GM23248 (cell line): ENCODE results near the gene TLE1. TPM values are rescaled to one million over a fixed set of nuclear protein-coding genes. Genes with fewer than 3 reads are reported as not detected.

ENCODE experiments used
- DNase-seq: peaks from one replicate; pipeline ENCODE4 v3.0.0-alpha.2; 2015
- H2AFZ ChIP-seq: fragments of 200-600 bp; sonication (generic); 2 replicates; pipeline ENCODE4 v1.6.1; 2016; ENCODE audit warnings: antibody characterized with exemption
- H3F3A ChIP-seq: fragments of 200-600 bp; sonication (generic); 2 replicates; pipeline ENCODE4 v1.6.1; 2016; ENCODE audit warnings: mild to moderate bottlenecking, antibody characterized with exemption, mixed run types; ENCODE audit not compliant: insufficient read depth
- H3K27ac ChIP-seq: fragments of 200-600 bp; sonication (generic); 2 replicates; pipeline ENCODE4 v1.5.1; 2016; ENCODE audit warnings: mild to moderate bottlenecking
- H3K27me3 ChIP-seq: fragments of 200-600 bp; sonication (generic); replicated peaks from 2 replicates; pipeline ENCODE4 v1.6.1; 2016; ENCODE audit warnings: mild to moderate bottlenecking; ENCODE audit not compliant: insufficient read depth
- H3K36me3 ChIP-seq: fragments of 200-600 bp; sonication (generic); 2 replicates; pipeline ENCODE4 v1.6.1; 2016; ENCODE audit warnings: low read depth, mild to moderate bottlenecking
- H3K4me1 ChIP-seq: fragments of 200-600 bp; sonication (generic); 2 replicates; pipeline ENCODE4 v1.6.1; 2016; ENCODE audit warnings: mild to moderate bottlenecking; ENCODE audit not compliant: insufficient read depth
- H3K4me2 ChIP-seq: fragments of 200-600 bp; sonication (generic); one replicate; pipeline ENCODE4 v1.6.1; 2016; ENCODE audit warnings: mild to moderate bottlenecking; ENCODE audit not compliant: unreplicated experiment
- H3K4me3 ChIP-seq: fragments of 200-600 bp; sonication (generic); 2 replicates; pipeline ENCODE4 v1.5.1; 2016; ENCODE audit warnings: mild to moderate bottlenecking
- H3K79me2 ChIP-seq: fragments of 200-600 bp; sonication (generic); 2 replicates; pipeline ENCODE4 v1.6.1; 2016; ENCODE audit warnings: mild to moderate bottlenecking; ENCODE audit not compliant: insufficient read depth
- H3K9ac ChIP-seq: fragments of 200-600 bp; sonication (generic); 2 replicates; pipeline ENCODE4 v1.6.1; 2016; ENCODE audit warnings: mild to moderate bottlenecking
- H3K9me2 ChIP-seq: fragments of 200-600 bp; sonication (generic); 2 replicates; pipeline ENCODE4 v1.6.1; 2016; ENCODE audit warnings: mixed run types, mild to moderate bottlenecking, moderate library complexity; ENCODE audit not compliant: insufficient read depth
- H3K9me3 ChIP-seq: fragments of 200-600 bp; sonication (generic); one replicate; pipeline ENCODE4 v1.6.1; 2017; ENCODE audit warnings: low read depth
- H4K20me1 ChIP-seq: fragments of 200-600 bp; sonication (generic); 2 replicates; pipeline ENCODE4 v1.6.0; 2016; ENCODE audit not compliant: insufficient read depth
- EZH2 ChIP-seq: fragments of 200-600 bp; sonication (generic); IDR thresholded peaks from 2 replicates; pipeline ENCODE4 v1.6.1; 2018; ENCODE audit warnings: antibody characterized with exemption, mild to moderate bottlenecking; ENCODE audit not compliant: insufficient read depth, poor library complexity, severe bottlenecking
- EZH2phosphoT487 ChIP-seq: fragments of 200-600 bp; sonication (generic); IDR thresholded peaks from 2 replicates; pipeline ENCODE4 v1.6.1; 2018; ENCODE audit warnings: antibody characterized with exemption, moderate library complexity, mild to moderate bottlenecking, low read depth; ENCODE audit not compliant: insufficient read depth
- WGBS, 2 experiments: methylation state at CpG; one replicate each; pipeline ENCODE4 v1.1.6; 2015 to 2017; ENCODE audit warnings: low lambda C conversion rate in 2 of 2, low coverage in 1 of 2; ENCODE audit errors: missing lambda C conversion rate in 2 of 2; 5-methylcytosine and 5-hydroxymethylcytosine counted together
- in situ Hi-C: fragments of 300-500 bp; cut with MboI; formaldehyde crosslinking; loops from 2 replicates; pipeline ENCODE4 v1.15.0; 2020
- polyA plus RNA-seq: library from polyadenylated mRNA; unstranded; fragments of >200 nt; fragmentation: Nextera tagmentation; extraction: Ambion mirVana; gene quantifications from 2 replicates; pipeline ENCODE4 v1.2.1, GENCODE V29; 2016
- total RNA-seq: library from RNA; depleted of rRNA; stranded (reverse); fragments of >200 nt; shearing (Covaris generic); gene quantifications from 2 replicates; pipeline ENCODE4 v1.2.3, GENCODE V29; 2014

Gene TLE1
- total and polyA plus RNA-seq, 2 experiments from 2014 or later: 6.4 to 14.4 TPM

DNA sequence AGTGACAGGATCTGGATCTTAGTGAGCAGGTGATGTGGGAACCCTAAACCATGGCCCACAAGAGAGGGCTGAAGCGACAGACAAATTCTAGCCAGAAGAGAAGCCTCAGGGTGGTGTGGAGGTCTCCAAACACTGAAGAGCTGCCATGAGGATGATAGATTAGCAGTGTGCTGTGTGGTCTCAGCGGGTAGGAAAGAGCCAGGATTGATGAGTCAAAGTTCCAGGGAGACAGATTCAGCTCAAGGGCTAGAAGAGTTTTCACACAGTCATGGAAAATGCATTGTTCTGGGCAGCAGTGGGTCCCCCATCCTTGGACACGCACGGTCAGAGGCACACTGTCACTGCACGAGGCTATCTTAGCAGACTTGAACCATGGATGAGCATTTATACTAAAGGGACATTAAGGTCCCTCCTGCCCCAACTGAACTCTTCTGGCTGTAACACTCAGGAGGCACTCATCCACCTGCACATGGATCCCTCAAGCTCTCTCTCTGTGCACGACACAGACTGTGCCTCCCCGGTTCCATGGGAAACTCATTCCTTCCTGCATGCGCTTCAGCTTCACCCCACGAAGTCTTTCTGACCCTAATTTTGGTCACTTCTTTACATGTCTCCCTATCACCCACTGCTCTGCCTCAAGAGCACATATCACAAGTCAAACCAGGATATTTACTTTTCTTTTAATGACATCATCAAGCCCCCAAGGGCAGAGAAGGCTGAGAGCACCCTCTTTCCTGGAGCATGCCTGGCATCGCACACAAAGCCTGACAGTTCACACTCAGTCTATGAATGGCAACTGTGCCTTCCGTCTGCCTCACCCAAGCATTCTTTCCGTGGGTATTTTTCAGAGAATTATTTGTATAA, 84.8 kb downstream of the TLE1 start:
- Histone ChIP-seq H3K9me3 (no peaks in the 10 kb centered on the region), H3F3A (peaks cover 4% of the 10 kb centered on the region; the same call in 1 of the 2 replicates), H3K9me2 (no peaks in the 10 kb centered on the region), H3K36me3 (no peaks in the 10 kb centered on the region), H3K9ac (no peak overlapping the region), H3K27me3 (no peaks in the 10 kb centered on the region), H4K20me1 (no peaks in the 10 kb centered on the region), H3K4me1 (peaks cover 4% of the 10 kb centered on the region), H2AFZ (no peak overlapping the region), H3K27ac (no peak overlapping the region), H3K79me2 (no peaks in the 10 kb centered on the region), H3K4me2 (no peak overlapping the region), H3K4me3 (no peak overlapping the region)
- in situ Hi-C loops: no loop called here
- DNase-seq: no peak
- 93 to 95% methylated on average over 12 of the region's 12 CpGs for WGBS, 2 experiments
- TF ChIP-seq EZH2: no peak
- no peak for TF ChIP-seq EZH2phosphoT487

DNA sequence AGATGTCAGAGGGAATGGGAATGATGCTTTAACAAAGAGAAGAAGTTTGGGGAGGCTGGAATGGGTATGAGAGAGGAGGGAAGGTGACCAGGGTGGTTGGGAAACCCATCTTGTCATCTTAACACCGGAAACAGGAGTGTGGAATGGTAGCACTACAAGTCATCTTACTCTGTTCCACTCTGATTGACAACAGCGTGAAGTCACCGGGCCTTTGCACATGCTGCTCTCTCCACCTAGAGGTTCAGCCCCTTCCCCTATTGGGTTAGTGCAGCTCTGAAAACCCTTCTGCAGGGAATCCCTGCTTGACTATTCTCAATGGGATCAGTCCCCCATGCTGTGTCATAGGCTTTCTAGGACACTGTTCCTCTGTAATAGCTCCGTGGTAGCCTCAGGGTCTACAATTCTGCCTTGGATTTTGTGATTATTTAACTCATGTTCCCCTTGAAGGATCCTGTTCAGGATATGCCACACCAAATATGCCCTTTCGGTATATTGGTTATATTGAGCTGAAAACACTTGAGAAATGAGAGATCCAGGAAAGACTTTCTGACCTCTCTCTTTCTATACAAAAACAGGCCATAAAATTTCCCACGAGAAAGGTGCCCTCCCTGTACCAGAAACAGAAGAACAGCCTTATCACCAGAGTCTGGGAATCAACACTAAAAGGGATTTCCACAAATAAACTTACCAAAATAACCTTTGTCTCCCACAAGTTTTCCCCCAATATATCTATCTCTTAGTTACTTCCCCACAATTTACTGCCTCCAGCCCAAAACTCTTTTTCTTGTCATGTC, 86.3 kb downstream of the TLE1 start:
- WGBS, 2 experiments: 91 to 92% methylated on average over 6 of the region's 6 CpGs
- Histone ChIP-seq H2AFZ (no peak overlapping the region), H3K4me2 (no peak overlapping the region), H3K27me3 (no peaks in the 10 kb centered on the region), H3K4me3 (no peak overlapping the region), H3K9me3 (no peaks in the 10 kb centered on the region), H3F3A (no peaks in the 10 kb centered on the region), H3K79me2 (no peaks in the 10 kb centered on the region), H4K20me1 (no peaks in the 10 kb centered on the region), H3K9ac (no peak overlapping the region), H3K4me1 (no peaks in the 10 kb centered on the region), H3K27ac (no peak overlapping the region), H3K36me3 (no peaks in the 10 kb centered on the region), H3K9me2 (no peaks in the 10 kb centered on the region)
- in situ Hi-C loops: no loop called here
- TF ChIP-seq EZH2phosphoT487 (no peak), EZH2 (no peak)
- no peak for DNase-seq

- H3K79me2 ChIP-seq: no peaks in the 10 kb centered on the region
- no peak for TF ChIP-seq EZH2
- TF ChIP-seq EZH2phosphoT487: no peak
- no peak overlapping the region for H3K4me2 ChIP-seq
- no peaks in the 10 kb centered on the region for H3K4me1 ChIP-seq
- H3K4me3 ChIP-seq: no peak overlapping the region
- no peaks in the 10 kb centered on the region for H3K36me3 ChIP-seq
- H2AFZ ChIP-seq: no peak overlapping the region
- no peaks in the 10 kb centered on the region for H4K20me1 ChIP-seq
- no peak overlapping the region for H3K27ac ChIP-seq
- H3F3A ChIP-seq: no peaks in the 10 kb centered on the region
- no peaks in the 10 kb centered on the region for H3K9me2 ChIP-seq
- no peaks in the 10 kb centered on the region for H3K9me3 ChIP-seq
- DNase-seq: no peak
- in situ Hi-C loops: no loop called here
- 94% methylated on average over 15 of the region's 15 CpGs for WGBS, 2 experiments
- no peaks in the 10 kb centered on the region for H3K27me3 ChIP-seq
- H3K9ac ChIP-seq: no peak overlapping the region
Measured at GRCh38 chr9:81601639-81602623, 87.4 kb downstream of the TLE1 start.

DNA sequence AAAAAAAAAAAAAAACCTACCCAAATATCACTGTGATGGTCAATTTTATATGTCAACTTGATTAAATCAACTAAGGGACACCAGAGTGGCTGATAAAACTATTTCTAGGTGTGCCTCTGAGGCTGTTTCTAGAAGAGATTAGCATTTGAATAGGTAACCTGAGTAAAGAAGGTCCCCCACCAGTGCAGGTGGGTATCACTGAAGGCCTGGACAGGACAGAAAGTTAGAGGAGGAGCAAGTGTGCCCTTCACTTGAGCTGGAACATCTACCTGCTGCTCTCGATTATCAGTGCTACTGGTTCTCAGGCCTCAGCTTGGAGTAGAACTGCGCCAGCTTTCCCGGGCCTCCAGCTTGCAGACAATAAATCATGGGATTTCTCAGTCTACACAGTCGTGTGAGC, 88.7 kb downstream of the TLE1 start:
- Histone ChIP-seq H3K27me3 (no peaks in the 10 kb centered on the region), H3K27ac (no peak overlapping the region), H3K9ac (no peak overlapping the region), H2AFZ (no peak overlapping the region), H3K9me3 (no peaks in the 10 kb centered on the region), H3K9me2 (no peaks in the 10 kb centered on the region), H3K4me1 (no peaks in the 10 kb centered on the region), H3K36me3 (no peaks in the 10 kb centered on the region), H3F3A (no peaks in the 10 kb centered on the region), H3K79me2 (no peaks in the 10 kb centered on the region), H3K4me2 (no peak overlapping the region), H4K20me1 (no peaks in the 10 kb centered on the region), H3K4me3 (no peak overlapping the region)
- no peak for DNase-seq
- WGBS, 2 experiments: 85 to 89% methylated on average over 4 of the region's 4 CpGs
- TF ChIP-seq EZH2 (no peak), EZH2phosphoT487 (no peak)
- in situ Hi-C loops: no loop called here
